ENCODE results near the gene LMBR1L. TPM values are rescaled to one million over a fixed set of nuclear protein-coding genes. Genes with fewer than 3 reads are reported as not detected.

The LMBR1L gene
- total and polyA plus RNA-seq, 2 of the 13 experiments (the other 11 are each of a cell fraction or from before 2014, with no cell fraction given): 12.2 to 65.9 TPM

DNA sequence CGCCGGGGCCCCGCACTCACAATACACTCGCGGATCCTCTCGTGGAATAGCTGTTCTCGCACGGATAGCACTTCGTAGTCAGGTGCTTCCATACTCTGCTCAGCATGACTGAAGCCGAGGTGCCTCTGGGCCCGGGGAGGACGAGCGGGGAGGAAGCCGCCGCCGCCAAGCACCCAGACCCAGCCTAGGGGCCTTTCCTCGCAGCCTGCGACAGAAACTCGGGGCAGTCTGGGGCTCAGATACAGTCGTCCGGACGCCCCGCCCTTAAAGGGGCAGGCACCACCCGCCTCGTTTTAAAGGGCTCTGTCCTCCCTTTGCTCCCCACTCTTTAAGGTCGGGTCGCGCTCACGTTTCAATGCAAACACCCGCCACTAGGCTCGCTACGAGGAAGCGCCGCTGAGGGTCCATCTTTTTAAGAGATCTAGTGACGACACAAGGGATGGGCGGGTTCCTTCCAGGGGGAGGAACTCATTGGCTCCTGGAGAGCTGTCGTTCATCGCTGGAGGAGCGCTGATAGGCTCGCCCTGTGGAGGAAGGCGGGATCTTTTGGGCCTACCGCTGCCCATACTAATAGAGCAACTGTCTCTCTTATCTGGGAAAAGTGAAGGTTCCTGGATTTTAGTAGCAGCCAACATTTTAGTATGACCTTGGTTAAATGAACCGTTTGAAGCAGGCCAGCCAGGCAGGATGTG, at the start of gene LMBR1L (continued):
- peak; percentile 53; the same call in 1 of the 2 replicates for TF ChIP-seq KMT2A (CRISPR knock-in tag; IDR thresholded peaks at IDR 0.05)
- no peak for TF ChIP-seq TEAD2 (CRISPR knock-in tag; IDR thresholded peaks at IDR 0.05)
- TF ChIP-seq, protein P1, sequence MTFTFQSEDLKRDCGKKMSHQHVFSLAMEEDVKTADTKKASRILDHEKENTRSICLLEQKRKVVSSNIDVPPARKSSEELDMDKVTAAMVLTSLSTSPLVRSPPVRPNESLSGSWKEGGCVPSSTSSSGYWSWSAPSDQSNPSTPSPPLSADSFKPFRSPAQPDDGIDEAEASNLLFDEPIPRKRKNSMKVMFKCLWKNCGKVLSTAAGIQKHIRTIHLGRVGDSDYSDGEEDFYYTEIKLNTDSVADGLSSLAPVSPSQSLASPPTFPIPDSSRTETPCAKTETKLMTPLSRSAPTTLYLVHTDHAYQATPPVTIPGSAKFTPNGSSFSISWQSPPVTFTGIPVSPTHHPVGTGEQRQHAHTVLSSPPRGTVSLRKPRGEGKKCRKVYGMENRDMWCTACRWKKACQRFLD (CRISPR knock-in tag; IDR thresholded peaks at IDR 0.05; ENCODE audit: borderline replicate concordance): no peak
- no peak for TF ChIP-seq ELF4 (CRISPR knock-in tag; IDR thresholded peaks at IDR 0.05; ENCODE audit: borderline replicate concordance)
- TF ChIP-seq RBFOX2 (IDR thresholded peaks at IDR 0.05; ENCODE audit: low read depth, low read length): peak; percentile 68
- TF ChIP-seq, protein P2, sequence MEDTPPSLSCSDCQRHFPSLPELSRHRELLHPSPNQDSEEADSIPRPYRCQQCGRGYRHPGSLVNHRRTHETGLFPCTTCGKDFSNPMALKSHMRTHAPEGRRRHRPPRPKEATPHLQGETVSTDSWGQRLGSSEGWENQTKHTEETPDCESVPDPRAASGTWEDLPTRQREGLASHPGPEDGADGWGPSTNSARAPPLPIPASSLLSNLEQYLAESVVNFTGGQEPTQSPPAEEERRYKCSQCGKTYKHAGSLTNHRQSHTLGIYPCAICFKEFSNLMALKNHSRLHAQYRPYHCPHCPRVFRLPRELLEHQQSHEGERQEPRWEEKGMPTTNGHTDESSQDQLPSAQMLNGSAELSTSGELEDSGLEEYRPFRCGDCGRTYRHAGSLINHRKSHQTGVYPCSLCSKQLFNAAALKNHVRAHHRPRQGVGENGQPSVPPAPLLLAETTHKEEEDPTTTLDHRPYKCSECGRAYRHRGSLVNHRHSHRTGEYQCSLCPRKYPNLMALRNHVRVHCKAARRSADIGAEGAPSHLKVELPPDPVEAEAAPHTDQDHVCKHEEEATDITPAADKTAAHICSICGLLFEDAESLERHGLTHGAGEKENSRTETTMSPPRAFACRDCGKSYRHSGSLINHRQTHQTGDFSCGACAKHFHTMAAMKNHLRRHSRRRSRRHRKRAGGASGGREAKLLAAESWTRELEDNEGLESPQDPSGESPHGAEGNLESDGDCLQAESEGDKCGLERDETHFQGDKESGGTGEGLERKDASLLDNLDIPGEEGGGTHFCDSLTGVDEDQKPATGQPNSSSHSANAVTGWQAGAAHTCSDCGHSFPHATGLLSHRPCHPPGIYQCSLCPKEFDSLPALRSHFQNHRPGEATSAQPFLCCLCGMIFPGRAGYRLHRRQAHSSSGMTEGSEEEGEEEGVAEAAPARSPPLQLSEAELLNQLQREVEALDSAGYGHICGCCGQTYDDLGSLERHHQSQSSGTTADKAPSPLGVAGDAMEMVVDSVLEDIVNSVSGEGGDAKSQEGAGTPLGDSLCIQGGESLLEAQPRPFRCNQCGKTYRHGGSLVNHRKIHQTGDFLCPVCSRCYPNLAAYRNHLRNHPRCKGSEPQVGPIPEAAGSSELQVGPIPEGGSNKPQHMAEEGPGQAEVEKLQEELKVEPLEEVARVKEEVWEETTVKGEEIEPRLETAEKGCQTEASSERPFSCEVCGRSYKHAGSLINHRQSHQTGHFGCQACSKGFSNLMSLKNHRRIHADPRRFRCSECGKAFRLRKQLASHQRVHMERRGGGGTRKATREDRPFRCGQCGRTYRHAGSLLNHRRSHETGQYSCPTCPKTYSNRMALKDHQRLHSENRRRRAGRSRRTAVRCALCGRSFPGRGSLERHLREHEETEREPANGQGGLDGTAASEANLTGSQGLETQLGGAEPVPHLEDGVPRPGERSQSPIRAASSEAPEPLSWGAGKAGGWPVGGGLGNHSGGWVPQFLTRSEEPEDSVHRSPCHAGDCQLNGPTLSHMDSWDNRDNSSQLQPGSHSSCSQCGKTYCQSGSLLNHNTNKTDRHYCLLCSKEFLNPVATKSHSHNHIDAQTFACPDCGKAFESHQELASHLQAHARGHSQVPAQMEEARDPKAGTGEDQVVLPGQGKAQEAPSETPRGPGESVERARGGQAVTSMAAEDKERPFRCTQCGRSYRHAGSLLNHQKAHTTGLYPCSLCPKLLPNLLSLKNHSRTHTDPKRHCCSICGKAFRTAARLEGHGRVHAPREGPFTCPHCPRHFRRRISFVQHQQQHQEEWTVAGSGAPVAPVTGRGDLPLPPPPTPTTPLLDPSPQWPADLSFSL (CRISPR knock-in tag; IDR thresholded peaks at IDR 0.05): no peak
- TF ChIP-seq CBX1 (IDR thresholded peaks at IDR 0.05; ENCODE audit: low read depth): no peak
- TF ChIP-seq HNRNPLL (IDR thresholded peaks at IDR 0.05; ENCODE audit: low read depth, low read length, poor library complexity, severe bottlenecking): peak; percentile 46
- no peak for TF ChIP-seq HNRNPUL1 (IDR thresholded peaks at IDR 0.05; ENCODE audit: low read depth, low read length)
- peak; percentile 75 for TF ChIP-seq KDM2A (CRISPR knock-in tag; IDR thresholded peaks at IDR 0.05; ENCODE audit: borderline replicate concordance, low read depth)
- no peak for TF ChIP-seq GTF3A (CRISPR knock-in tag; conservative IDR thresholded peaks at IDR 0.05)
- no peak for TF ChIP-seq ZNF737 (CRISPR knock-in tag; IDR thresholded peaks at IDR 0.05; ENCODE audit: borderline replicate concordance)
- TF ChIP-seq, protein P3, sequence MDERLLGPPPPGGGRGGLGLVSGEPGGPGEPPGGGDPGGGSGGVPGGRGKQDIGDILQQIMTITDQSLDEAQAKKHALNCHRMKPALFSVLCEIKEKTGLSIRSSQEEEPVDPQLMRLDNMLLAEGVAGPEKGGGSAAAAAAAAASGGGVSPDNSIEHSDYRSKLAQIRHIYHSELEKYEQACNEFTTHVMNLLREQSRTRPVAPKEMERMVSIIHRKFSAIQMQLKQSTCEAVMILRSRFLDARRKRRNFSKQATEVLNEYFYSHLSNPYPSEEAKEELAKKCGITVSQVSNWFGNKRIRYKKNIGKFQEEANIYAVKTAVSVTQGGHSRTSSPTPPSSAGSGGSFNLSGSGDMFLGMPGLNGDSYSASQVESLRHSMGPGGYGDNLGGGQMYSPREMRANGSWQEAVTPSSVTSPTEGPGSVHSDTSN (CRISPR knock-in tag; IDR thresholded peaks at IDR 0.05): peak; percentile 91
- no peak for TF ChIP-seq ATRX (CRISPR knock-in tag; IDR thresholded peaks at IDR 0.05; ENCODE audit: borderline replicate concordance)
- peak; percentile 26; the same call in 1 of the 2 replicates for TF ChIP-seq ATF7-NPFF (CRISPR knock-in tag; IDR thresholded peaks at IDR 0.05; ENCODE audit: low read depth)
- no peak for TF ChIP-seq HNRNPK (IDR thresholded peaks at IDR 0.05; ENCODE audit: low read depth, low read length, poor library complexity, severe bottlenecking)
- TF ChIP-seq, protein P4, sequence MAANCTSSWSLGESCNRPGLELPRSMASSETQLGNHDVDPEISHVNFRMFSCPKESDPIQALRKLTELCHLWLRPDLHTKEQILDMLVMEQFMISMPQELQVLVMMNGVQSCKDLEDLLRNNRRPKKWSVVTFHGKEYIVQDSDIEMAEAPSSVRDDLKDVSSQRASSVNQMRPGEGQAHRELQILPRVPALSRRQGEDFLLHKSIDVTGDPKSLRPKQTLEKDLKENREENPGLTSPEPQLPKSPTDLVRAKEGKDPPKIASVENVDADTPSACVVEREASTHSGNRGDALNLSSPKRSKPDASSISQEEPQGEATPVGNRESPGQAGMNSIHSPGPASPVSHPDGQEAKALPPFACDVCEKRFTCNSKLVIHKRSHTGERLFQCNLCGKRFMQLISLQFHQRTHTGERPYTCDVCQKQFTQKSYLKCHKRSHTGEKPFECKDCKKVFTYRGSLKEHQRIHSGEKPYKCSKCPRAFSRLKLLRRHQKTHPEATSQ (CRISPR knock-in tag; IDR thresholded peaks at IDR 0.05; ENCODE audit: borderline replicate concordance): no peak
